CD14-positive monocyte (primary cell): ENCODE measurements around the gene MINDY4B. TPM values are rescaled to one million over a fixed set of nuclear protein-coding genes. Genes with fewer than 3 reads are reported as not detected.

Source experiments
- DNase-seq, 3 donors: peaks; one replicate each; pipeline ENCODE4 v3.0.0-alpha.2; 2011 to 2022
- H2AFZ ChIP-seq: 2 replicates; pipeline ENCODE4 v1.6.0; 2012; ENCODE audit warnings: mild to moderate bottlenecking, low read depth, low read length, inconsistent platforms; ENCODE audit not compliant: insufficient read depth, poor library complexity, severe bottlenecking
- H3K27ac ChIP-seq, 2 donors: 1 replicate in 1 of 2; 2 replicates in 1 of 2; pipeline ENCODE4 v1.5.1; 2012 to 2013; ENCODE audit warnings: low read length in 2 of 2, control low read depth in 1 of 2, inconsistent platforms in 1 of 2, low read depth in 1 of 2, mild to moderate bottlenecking in 1 of 2
- H3K27me3 ChIP-seq, 2 donors: one replicate each; pipeline versions ENCODE4 v1.6.0 to v1.6.1; 2011 to 2013; ENCODE audit warnings: low read length in 2 of 2; ENCODE audit not compliant: control insufficient read depth in 2 of 2, insufficient read depth in 2 of 2
- H3K36me3 ChIP-seq, 2 donors: replicated peaks in 1 of 2; 1 replicate in 1 of 2; 2 replicates in 1 of 2; pipeline versions ENCODE4 v1.5.1 to v1.6.1; 2012 to 2013; ENCODE audit warnings: low read length in 2 of 2, control low read depth in 1 of 2, inconsistent platforms in 1 of 2, mild to moderate bottlenecking in 1 of 2; ENCODE audit not compliant: insufficient read depth in 2 of 2, control insufficient read depth in 1 of 2
- H3K4me1 ChIP-seq, 2 donors: 1 replicate in 1 of 2; 2 replicates in 1 of 2; pipeline versions ENCODE4 v1.5.1 to v1.6.1; 2012 to 2013; ENCODE audit warnings: low read length in 2 of 2, control low read depth in 1 of 2, inconsistent platforms in 1 of 2, mild to moderate bottlenecking in 1 of 2, moderate library complexity in 1 of 2; ENCODE audit not compliant: insufficient read depth in 2 of 2, control insufficient read depth in 1 of 2
- H3K4me2 ChIP-seq: replicated peaks from 2 replicates; pipeline ENCODE3; 2012; ENCODE audit warnings: low read length, moderate library complexity, mild to moderate bottlenecking; ENCODE audit not compliant: poor library complexity, severe bottlenecking; ENCODE audit errors: extremely low read depth
- H3K4me3 ChIP-seq, 3 experiments: fragments of 200-600 bp in 1 of 3; sonication (generic) in 1 of 3; replicated peaks in 1 of 3; 1 replicate in 2 of 3; 2 replicates in 1 of 3; pipeline ENCODE4 v1.5.1; 2011 to 2013; ENCODE audit warnings: low read length in 3 of 3, mild to moderate bottlenecking in 3 of 3, control low read depth in 2 of 3, low read depth in 2 of 3, inconsistent platforms in 1 of 3, moderate library complexity in 1 of 3
- H3K79me2 ChIP-seq: 2 replicates; pipeline ENCODE4 v1.6.0; 2012; ENCODE audit warnings: mild to moderate bottlenecking, control low read depth, inconsistent platforms, low read length, moderate library complexity; ENCODE audit not compliant: insufficient read depth
- H3K9ac ChIP-seq: 2 replicates; pipeline ENCODE4 v1.6.0; 2017; ENCODE audit warnings: low read length, mild to moderate bottlenecking; ENCODE audit not compliant: insufficient read depth, poor library complexity, severe bottlenecking
- H3K9me3 ChIP-seq, 2 donors: replicated peaks in 1 of 2; 1 replicate in 1 of 2; 2 replicates in 1 of 2; pipeline versions ENCODE4 v1.5.1 to v1.6.1; 2012 to 2013; ENCODE audit warnings: low read length in 2 of 2, control low read depth in 1 of 2; ENCODE audit not compliant: control insufficient read depth in 1 of 2, insufficient read depth in 1 of 2
- H4K20me1 ChIP-seq: 2 replicates; pipeline ENCODE4 v1.6.0; 2012; ENCODE audit warnings: mild to moderate bottlenecking, low read length, control low read depth, moderate library complexity; ENCODE audit not compliant: insufficient read depth
- H3K27ac Mint-ChIP-seq, 7 donors: one replicate each; pipeline ENCODE4 v1.8.0; 2020; ENCODE audit warnings: mild to moderate bottlenecking in 7 of 7, mixed read lengths in 7 of 7, moderate library complexity in 6 of 7, inconsistent platforms in 2 of 7
- H3K27me3 Mint-ChIP-seq, 3 donors: one replicate each; pipeline ENCODE4 v1.8.0; 2021 to 2022; ENCODE audit warnings: low read depth in 3 of 3, mild to moderate bottlenecking in 3 of 3, mixed read lengths in 3 of 3, moderate library complexity in 3 of 3, inconsistent platforms in 1 of 3
- H3K36me3 Mint-ChIP-seq, 2 donors: one replicate each; pipeline ENCODE4 v1.8.0; 2020; ENCODE audit warnings: mixed read lengths in 2 of 2, inconsistent platforms in 1 of 2, mild to moderate bottlenecking in 1 of 2
- H3K4me1 Mint-ChIP-seq: one replicate; pipeline ENCODE4 v1.8.0; 2020; ENCODE audit warnings: mild to moderate bottlenecking, mixed read lengths
- H3K4me3 Mint-ChIP-seq, 2 donors: one replicate each; pipeline ENCODE4 v1.8.0; 2020; ENCODE audit warnings: mild to moderate bottlenecking in 2 of 2, mixed read lengths in 2 of 2, moderate library complexity in 1 of 2
- H3K9me3 Mint-ChIP-seq, 7 donors: one replicate each; pipeline ENCODE4 v1.8.0; 2020 to 2022; ENCODE audit warnings: mixed read lengths in 7 of 7, mild to moderate bottlenecking in 6 of 7, moderate library complexity in 6 of 7, inconsistent platforms in 2 of 7
- CTCF ChIP-seq: fragments of 200-600 bp; IDR thresholded peaks from one replicate; pipeline ENCODE4 v1.8.0; 2022; ENCODE audit warnings: antibody characterized with exemption, mild to moderate bottlenecking
- WGBS: methylation state at CpG from one replicate; pipeline ENCODE4 v1.1.5; 2013; ENCODE audit warnings: missing lambda C conversion rate; ENCODE audit not compliant: insufficient coverage; 5-methylcytosine and 5-hydroxymethylcytosine counted together
- intact Hi-C, 2 donors: fragments of 100-400 bp; cut with micrococcal nuclease; formaldehyde crosslinking; loops; one replicate each; pipeline versions ENCODE4 v1.15.0 to v1.15.1; 2023
- polyA plus RNA-seq, 3 donors: library from polyadenylated mRNA; depleted of rRNA in 1 of 3; unstranded in 2 of 3; stranded (reverse) in 1 of 3; fragments of 300-500 nt in 2 of 3; fragments of >200 nt in 1 of 3; fragmentation: Illumina TruSeq in 2 of 3; gene quantifications; 1 replicate in 2 of 3; 2 replicates in 1 of 3; pipeline ENCODE4 v1.2.3, GENCODE V29; 2012 to 2021

The MINDY4B gene
- polyA plus RNA-seq, 3 donors = not detected

DNA sequence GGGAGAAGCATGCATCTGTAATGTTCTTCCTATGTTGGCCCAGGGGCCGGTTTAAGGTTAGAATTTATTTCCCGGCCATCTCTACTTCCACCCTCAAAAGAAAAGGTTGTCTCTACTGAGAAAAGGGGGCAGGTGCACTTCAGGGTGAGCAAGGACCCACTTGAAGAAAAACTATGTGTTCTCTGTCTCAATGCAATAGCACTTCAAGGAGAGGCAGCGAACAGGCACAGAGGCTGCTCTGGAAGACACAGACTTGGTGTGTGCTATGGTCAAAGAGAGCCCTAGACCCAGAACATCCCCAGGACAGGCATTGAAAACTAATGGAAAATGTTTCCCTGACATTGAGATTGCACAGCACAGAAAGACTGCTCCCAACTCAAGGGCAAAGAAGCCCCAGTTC is 7.6 kb downstream of the MINDY4B start:
- H3K27ac Mint-ChIP-seq = no peak overlapping the region
- TF ChIP-seq CTCF = no peak
- intact Hi-C loops = no loop called here
- H2AFZ ChIP-seq = no peak overlapping the region
- H3K27me3 ChIP-seq = no peaks in the 10 kb centered on the region
- no peaks in the 10 kb centered on the region for H3K79me2 ChIP-seq
- no peak overlapping the region for H3K9ac ChIP-seq
- peaks cover 9 to 12% of the 10 kb centered on the region in 2 donors for H3K4me1 ChIP-seq
- no peaks in the 10 kb centered on the region for H3K36me3 ChIP-seq
- H3K27me3 Mint-ChIP-seq = peaks cover 0 to 5% (median 0%) of the 10 kb centered on the region in 3 donors
- no peaks in the 10 kb centered on the region for H4K20me1 ChIP-seq
- no peak overlapping the region for H3K4me2 ChIP-seq
- no peak overlapping the region for H3K4me3 Mint-ChIP-seq
- WGBS = 100% methylated on average over 1 of the region's 3 CpGs
- DNase-seq = no peak
- no peaks in the 10 kb centered on the region for H3K9me3 ChIP-seq
- H3K4me1 Mint-ChIP-seq = peaks cover 16% of the 10 kb centered on the region
- no peak overlapping the region for H3K27ac ChIP-seq
- peaks cover 0 to 2% (median 0%) of the 10 kb centered on the region in 7 donors for H3K9me3 Mint-ChIP-seq
- H3K4me3 ChIP-seq = no peak overlapping the region
- H3K36me3 Mint-ChIP-seq = no peaks in the 10 kb centered on the region

DNA sequence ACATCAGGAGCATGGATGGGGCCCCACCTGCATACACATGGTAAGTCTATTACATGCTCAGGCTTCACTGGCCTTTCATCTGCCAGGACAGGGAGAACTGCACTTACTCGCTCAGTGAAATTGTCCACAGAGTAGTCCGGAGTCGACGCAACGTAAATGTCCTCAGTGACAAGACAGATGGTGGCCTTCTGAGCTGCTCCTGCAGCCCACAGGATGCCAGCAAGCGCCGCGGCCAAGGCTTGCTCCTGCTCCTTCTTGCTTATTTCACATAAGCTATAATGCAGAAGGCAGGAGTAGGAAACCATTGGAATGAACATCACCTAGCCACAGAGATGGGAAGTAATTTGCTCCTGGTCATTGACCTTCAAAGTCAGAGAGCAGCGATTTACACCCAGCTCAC is 14.4 kb downstream of the MINDY4B start:
- Histone ChIP-seq H3K4me1 (peaks cover 42 to 55% of the 10 kb centered on the region in 2 donors), H3K9ac (peak overlapping the region; percentile 59), H2AFZ (peak overlapping the region; percentile 35), H3K36me3 (no peaks in the 10 kb centered on the region), H4K20me1 (no peaks in the 10 kb centered on the region), H3K9me3 (no peaks in the 10 kb centered on the region), H3K27ac (peak overlapping the region; percentile 92), H3K4me2 (peak overlapping the region; percentile 61), H3K79me2 (no peaks in the 10 kb centered on the region), H3K4me3 (peak overlapping the region in 1 of 3 experiments; percentile 44), H3K27me3 (no peaks in the 10 kb centered on the region)
- peak in 1 of 3 donors; percentile 17 for DNase-seq
- peaks cover 0 to 9% (median 1%) of the 10 kb centered on the region in 3 donors for H3K27me3 Mint-ChIP-seq
- peaks cover 0 to 6% (median 0%) of the 10 kb centered on the region in 7 donors for H3K9me3 Mint-ChIP-seq
- no peaks in the 10 kb centered on the region for H3K36me3 Mint-ChIP-seq
- WGBS = 85% methylated on average over 6 of the region's 9 CpGs
- no peak for TF ChIP-seq CTCF
- H3K4me1 Mint-ChIP-seq = peaks cover 53% of the 10 kb centered on the region
- H3K27ac Mint-ChIP-seq = peak overlapping the region; percentile 92 to 99 (median 98)
- peak overlapping the region in 1 of 2 donors; percentile 51 for H3K4me3 Mint-ChIP-seq
- intact Hi-C loops = no loop called here
